ENCODE measurements around the gene ZNRF2.
"Not testable (repeated sequence)": the region's sequence is repeated elsewhere in the genome, so short reads cannot be mapped to it uniquely, and the experiment has no call there.

ZNRF2 gene

GRCh38 chr7:30369879-30370278 lies 85.5 kb downstream of the ZNRF2 start:
- CTCF ChIA-PET: interaction anchor here (0.6 kb wide), 1 partner anchor 93 kb away, joined by 3 read pairs; no protein-coding TSS in a partner anchor
- TF ChIP-seq CTCF (IDR thresholded peaks at IDR 0.05; ENCODE audit: control extremely low read depth, extremely low read depth, low read depth, missing control alignments): no peak
- POLR2A ChIA-PET: no interaction called here
- no peak for DNase-seq (ENCODE audit: extremely low spot score)

GRCh38 chr7:30371321-30371720 lies 86.9 kb downstream of the ZNRF2 start:
- ChIA-PET CTCF (interaction anchor here (1.0 to 2.4 kb wide), 2 partner anchors 9 to 17 kb away, joined by 3 to 7 read pairs; no protein-coding TSS in a partner anchor), POLR2A (no interaction called here)
- DNase-seq (ENCODE audit: extremely low spot score): no peak
- no peak for TF ChIP-seq CTCF (IDR thresholded peaks at IDR 0.05; ENCODE audit: control extremely low read depth, extremely low read depth, low read depth, missing control alignments)

- no peak for TF ChIP-seq CTCF (IDR thresholded peaks at IDR 0.05; ENCODE audit: control extremely low read depth, extremely low read depth, low read depth, missing control alignments)
- no peak for DNase-seq (ENCODE audit: extremely low spot score)
- ChIA-PET POLR2A (no interaction called here), CTCF (interaction anchor here (1.1 kb wide), 1 partner anchor 14 kb away, joined by 3 read pairs; no protein-coding TSS in a partner anchor)
These were observed 93.9 kb downstream of the ZNRF2 start for GRCh38 chr7:30378275-30378674.

DNA sequence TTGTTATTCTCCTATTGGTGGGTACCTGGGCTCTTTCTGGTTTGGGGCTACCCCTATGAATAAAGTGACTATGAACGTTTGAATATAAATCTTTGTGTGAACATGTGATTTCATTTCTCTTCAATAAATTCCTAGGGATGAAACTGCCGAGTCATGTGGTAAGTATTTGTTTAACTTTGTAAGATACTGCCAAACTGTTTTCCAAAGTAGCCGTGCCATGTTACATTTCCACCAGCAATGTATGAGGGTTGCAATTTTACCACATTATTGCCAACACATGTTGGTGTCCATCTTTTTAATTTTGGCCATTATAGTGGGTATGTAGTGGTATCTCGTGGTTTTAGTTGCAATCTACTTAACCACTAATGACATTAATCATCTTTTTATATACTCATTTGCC lies 94.7 kb downstream of the ZNRF2 start:
- POLR2A ChIA-PET: no interaction called here
- CTCF ChIA-PET: no interaction called here
- TF ChIP-seq CTCF (IDR thresholded peaks at IDR 0.05; ENCODE audit: control extremely low read depth, extremely low read depth, low read depth, missing control alignments): no peak
- no peak for DNase-seq (ENCODE audit: extremely low spot score)

GRCh38 chr7:30379741-30380140 lies 95.3 kb downstream of the ZNRF2 start:
- ChIA-PET POLR2A (no interaction called here), CTCF (no interaction called here)
- TF ChIP-seq CTCF (IDR thresholded peaks at IDR 0.05; ENCODE audit: control extremely low read depth, extremely low read depth, low read depth, missing control alignments): no peak
- DNase-seq (ENCODE audit: extremely low spot score): no peak

- ChIA-PET CTCF (no interaction called here), POLR2A (no interaction called here)
- no peak for TF ChIP-seq CTCF (IDR thresholded peaks at IDR 0.05; ENCODE audit: control extremely low read depth, extremely low read depth, low read depth, missing control alignments)
- DNase-seq (ENCODE audit: extremely low spot score): no peak
These were observed 95.9 kb downstream of the ZNRF2 start for GRCh38 chr7:30380294-30380693.

- DNase-seq (ENCODE audit: extremely low spot score); CTCF ChIA-PET; POLR2A ChIA-PET: not testable (repeated sequence)
These were observed 96.4 kb downstream of the ZNRF2 start for GRCh38 chr7:30380824-30381223.

Data from GM10248 (cell line).